HL-60 (cell line): ENCODE measurements around the gene USP1.

ENCODE experiments used
- DNase-seq, 2 experiments: peaks; one replicate each; pipeline ENCODE4 v3.0.0-alpha.2; 2010 to 2020; ENCODE audit warnings: low read depth in 1 of 2, low spot score in 1 of 2
- H3K27ac ChIP-seq: fragments of 250-450 bp; sonication (Bioruptor Pico); replicated peaks from 2 replicates; pipeline ENCODE4 v1.5.1; 2020; ENCODE audit warnings: mild to moderate bottlenecking, moderate library complexity
- H3K27me3 ChIP-seq: fragments of 250-450 bp; sonication (Bioruptor Pico); 2 replicates; pipeline ENCODE4 v1.5.1; 2021; ENCODE audit warnings: mild to moderate bottlenecking, moderate library complexity; ENCODE audit not compliant: insufficient read depth, poor library complexity, severe bottlenecking
- H3K4me3 ChIP-seq: replicated peaks from 2 replicates; pipeline ENCODE4 v1.5.1; 2011; ENCODE audit warnings: mild to moderate bottlenecking, control low read depth, low read length; ENCODE audit not compliant: insufficient read depth
- CTCF ChIP-seq: IDR thresholded peaks from one replicate; pipeline ENCODE4 v1.5.1; 2011; ENCODE audit warnings: low read length, control low read depth, inconsistent platforms; ENCODE audit not compliant: insufficient read depth
- GABPA ChIP-seq: IDR thresholded peaks from 2 replicates; pipeline ENCODE4 v1.6.1; 2012; ENCODE audit warnings: low read depth
- POLR2AphosphoS5 ChIP-seq: IDR thresholded peaks from 2 replicates; pipeline ENCODE4 v1.6.1; 2012; ENCODE audit warnings: low read depth
- REST ChIP-seq: IDR thresholded peaks from 2 replicates; pipeline ENCODE4 v1.6.1; 2012; ENCODE audit warnings: low read depth; ENCODE audit not compliant: insufficient replicate concordance
- SPI1 ChIP-seq: IDR thresholded peaks from 2 replicates; pipeline ENCODE4 v1.6.1; 2012; ENCODE audit warnings: low read depth, mild to moderate bottlenecking, borderline replicate concordance

Gene USP1

GRCh38 chr1:62423580-62424242 lies 13.1 kb upstream of the USP1 start:
- no peak for DNase-seq
- no peak for TF ChIP-seq POLR2AphosphoS5
- no peak for TF ChIP-seq GABPA
- no peak for TF ChIP-seq REST
- no peak for TF ChIP-seq SPI1
- TF ChIP-seq CTCF: no peak
- H3K27me3 ChIP-seq: no peaks in the 10 kb centered on the region
- H3K4me3 ChIP-seq: no peak overlapping the region
- no peak overlapping the region for H3K27ac ChIP-seq

GRCh38 chr1:62424411-62424810 lies 12.4 kb upstream of the USP1 start:
- no peak for DNase-seq
- Histone ChIP-seq H3K27me3 (no peaks in the 10 kb centered on the region), H3K27ac (no peak overlapping the region), H3K4me3 (no peak overlapping the region)
- TF ChIP-seq SPI1 (no peak), REST (no peak), POLR2AphosphoS5 (no peak), CTCF (no peak), GABPA (no peak)

- H3K27me3 ChIP-seq: no peaks in the 10 kb centered on the region
- H3K4me3 ChIP-seq: no peak overlapping the region
- DNase-seq: no peak
- no peak for TF ChIP-seq POLR2AphosphoS5
- no peak for TF ChIP-seq CTCF
- no peak for TF ChIP-seq GABPA
- TF ChIP-seq SPI1: no peak
- TF ChIP-seq REST: no peak
- H3K27ac ChIP-seq: no peak overlapping the region
Observed at GRCh38 chr1:62425041-62425440, 11.8 kb upstream of the USP1 start.
